Activated CD4-positive, alpha-beta T cell treated with anti-CD3 and anti-CD28 coated beads for 36 hours (primary cell): ENCODE results near the gene NSMF. TPM values are rescaled to one million over a fixed set of nuclear protein-coding genes. Genes with fewer than 3 reads are reported as not detected.

Experiments used
- ATAC-seq: fragments of 200-7000 bp; cut with Tn5 transposase; one replicate; pipeline ENCODE4 v1.10.0; 2021; ENCODE audit warnings: mild to moderate bottlenecking, moderate library complexity
- CTCF ChIA-PET: fragments of 350-600 bp; sonication (Branson Sonifier 250); formaldehyde crosslinking; loops from one replicate; lab custom pipeline; 2021; ENCODE audit warnings: antibody characterized with exemption; lab: Charles Lee
- POLR2A ChIA-PET: fragments of 350-600 bp; sonication (Branson Sonifier 250); formaldehyde crosslinking; loops from one replicate; lab custom pipeline; 2021; ENCODE audit warnings: antibody characterized with exemption, inconsistent platforms; lab: Charles Lee
- DNase-seq: peaks from one replicate; pipeline ENCODE4 v3.0.0-alpha.2; 2020
- H3K27ac Mint-ChIP-seq: one replicate; pipeline ENCODE4 v1.8.0; 2021; ENCODE audit warnings: mixed read lengths
- H3K27me3 Mint-ChIP-seq: one replicate; pipeline ENCODE4 v1.8.0; 2021; ENCODE audit warnings: mixed read lengths
- H3K36me3 Mint-ChIP-seq: one replicate; pipeline ENCODE4 v1.8.0; 2021; ENCODE audit warnings: low read depth, mixed read lengths
- H3K4me1 Mint-ChIP-seq: one replicate; pipeline ENCODE4 v1.8.0; 2021; ENCODE audit warnings: mixed read lengths
- H3K4me3 Mint-ChIP-seq: one replicate; pipeline ENCODE4 v1.8.0; 2021; ENCODE audit warnings: mild to moderate bottlenecking, moderate library complexity, mixed read lengths
- H3K9me3 Mint-ChIP-seq: one replicate; pipeline ENCODE4 v1.8.0; 2021; ENCODE audit warnings: low read depth, mixed read lengths
- intact Hi-C, 2 experiments: fragments of 100-400 bp; cut with DNase I in 1 of 2; cut with micrococcal nuclease in 1 of 2; formaldehyde crosslinking; loops; one replicate each; pipeline versions ENCODE4 v1.14.2 to v1.15.1; 2022 to 2024; cut with DNase I, micrococcal nuclease
- total RNA-seq, 2 experiments: library from RNA; stranded (reverse); gene quantifications; one replicate each; pipeline ENCODE4 v1.2.3, GENCODE V29; 2021

NSMF gene
- total RNA-seq, 2 experiments from 2014 or later, result 63.6 to 65.0 TPM

GRCh38 chr9:137460363-137461315 lies 1.5 kb upstream of the NSMF start:
- Mint-ChIP-seq H3K4me3 (peak overlapping the region; percentile 77), H3K36me3 (peaks cover 7% of the 10 kb centered on the region), H3K27ac (no peak overlapping the region), H3K9me3 (no peaks in the 10 kb centered on the region), H3K4me1 (peaks cover 24% of the 10 kb centered on the region), H3K27me3 (no peaks in the 10 kb centered on the region)
- DNase-seq (no peak), ATAC-seq (no peak)
- CTCF ChIA-PET, result interaction anchor here (1.0 kb wide), 1 partner anchor 17 kb away, joined by 4 read pairs; no protein-coding TSS in a partner anchor
- POLR2A ChIA-PET, result no interaction called here
- intact Hi-C loops, result loop anchor here in 1 of 2 experiments (1.0 to 5.0 kb wide), 2 partner anchors 482 to 913 kb away; partner anchors contain the start of gene NOTCH1

- Mint-ChIP-seq H3K4me3 (peak overlapping the region; percentile 38), H3K27me3 (no peaks in the 10 kb centered on the region), H3K27ac (peak overlapping the region; percentile 78), H3K4me1 (peaks cover 27% of the 10 kb centered on the region), H3K9me3 (no peaks in the 10 kb centered on the region), H3K36me3 (peaks cover 12% of the 10 kb centered on the region)
- ChIA-PET POLR2A (no interaction called here), CTCF (interaction anchor here (0.6 to 1.0 kb wide), 4 partner anchors 10 to 37 kb away, joined by 3 to 7 read pairs (median 4); partner anchors contain the start of genes EXD3 and NOXA1)
- ATAC-seq, result no peak
- peak; percentile 32 for DNase-seq
- intact Hi-C loops, result loop anchor here in 1 of 2 experiments (1.0 to 10.0 kb wide), 13 partner anchors 33 to 1215 kb away; partner anchors contain the start of genes ARRDC1, DNLZ, EXD3 and MAN1B1
Observed at GRCh38 chr9:137459601-137460362, 648 bp upstream of the NSMF start.

GRCh38 chr9:137458194-137459151 lies 661 bp downstream of the NSMF start:
- Mint-ChIP-seq H3K27me3 (no peaks in the 10 kb centered on the region), H3K36me3 (peaks cover 20% of the 10 kb centered on the region), H3K27ac (no peak overlapping the region), H3K4me3 (peak overlapping the region; percentile 39), H3K9me3 (no peaks in the 10 kb centered on the region), H3K4me1 (peaks cover 37% of the 10 kb centered on the region)
- ChIA-PET CTCF (interaction anchor here (0.6 to 0.9 kb wide), 2 partner anchors 35 to 93 kb away, joined by 3 to 4 read pairs; partner anchors contain the start of genes EXD3, MRPL41 and NOXA1), POLR2A (no interaction called here)
- peak; percentile 42 for DNase-seq
- peak; percentile 5 for ATAC-seq
- intact Hi-C loops, result loop anchor here in 1 of 2 experiments (1.0 to 10.0 kb wide), 12 partner anchors 34 to 1214 kb away; partner anchors contain the start of genes ARRDC1, DNLZ, EXD3 and MAN1B1

GRCh38 chr9:137457406-137458193 lies 1.5 kb downstream of the NSMF start:
- Mint-ChIP-seq H3K4me1 (peaks cover 34% of the 10 kb centered on the region), H3K9me3 (no peaks in the 10 kb centered on the region), H3K27me3 (no peaks in the 10 kb centered on the region), H3K4me3 (peak overlapping the region; percentile 39), H3K36me3 (peaks cover 22% of the 10 kb centered on the region), H3K27ac (no peak overlapping the region)
- no peak for ATAC-seq
- no peak for DNase-seq
- POLR2A ChIA-PET, result no interaction called here
- CTCF ChIA-PET, result interaction anchor here (0.6 kb wide), 1 partner anchor 94 kb away, joined by 4 read pairs; the partner anchor contains the start of gene MRPL41
- intact Hi-C loops, result loop anchor here in 1 of 2 experiments (2.0 to 10.0 kb wide), 2 partner anchors 371 to 1213 kb away; partner anchors contain the start of genes MAN1B1 and QSOX2

GRCh38 chr9:137456864-137457405 lies 2.2 kb downstream of the NSMF start:
- ChIA-PET POLR2A (no interaction called here), CTCF (no interaction called here)
- intact Hi-C loops, result loop anchor here in 1 of 2 experiments (10.0 kb wide), 1 partner anchor 1212 kb away; the partner anchor contains the start of gene QSOX2
- Mint-ChIP-seq H3K4me3 (peak overlapping the region; percentile 17), H3K27ac (no peak overlapping the region), H3K9me3 (no peaks in the 10 kb centered on the region), H3K27me3 (no peaks in the 10 kb centered on the region), H3K36me3 (peaks cover 27% of the 10 kb centered on the region), H3K4me1 (peaks cover 39% of the 10 kb centered on the region)
- DNase-seq, result no peak
- ATAC-seq, result no peak

GRCh38 chr9:137456061-137456863 lies 2.9 kb downstream of the NSMF start:
- H3K27me3 Mint-ChIP-seq, result no peaks in the 10 kb centered on the region
- no peaks in the 10 kb centered on the region for H3K9me3 Mint-ChIP-seq
- H3K27ac Mint-ChIP-seq, result peak overlapping the region; percentile 37
- peaks cover 37% of the 10 kb centered on the region for H3K4me1 Mint-ChIP-seq
- POLR2A ChIA-PET, result no interaction called here
- H3K36me3 Mint-ChIP-seq, result peaks cover 28% of the 10 kb centered on the region
- no peak for DNase-seq
- CTCF ChIA-PET, result no interaction called here
- intact Hi-C loops, result loop anchor here in 1 of 2 experiments (10.0 kb wide), 1 partner anchor 1211 kb away; the partner anchor contains the start of gene QSOX2
- no peak overlapping the region for H3K4me3 Mint-ChIP-seq
- no peak for ATAC-seq

GRCh38 chr9:137455359-137455991 lies 3.7 kb downstream of the NSMF start:
- POLR2A ChIA-PET, result no interaction called here
- Mint-ChIP-seq H3K27ac (peak overlapping the region; percentile 37), H3K27me3 (no peaks in the 10 kb centered on the region), H3K36me3 (peaks cover 28% of the 10 kb centered on the region), H3K9me3 (no peaks in the 10 kb centered on the region), H3K4me3 (no peak overlapping the region), H3K4me1 (peaks cover 37% of the 10 kb centered on the region)
- CTCF ChIA-PET, result no interaction called here
- intact Hi-C loops, result loop anchor here in 1 of 2 experiments (10.0 kb wide), 1 partner anchor 1211 kb away; the partner anchor contains the start of gene QSOX2
- DNase-seq, result no peak
- ATAC-seq, result no peak

- H3K36me3 Mint-ChIP-seq, result peaks cover 29% of the 10 kb centered on the region
- POLR2A ChIA-PET, result no interaction called here
- intact Hi-C loops, result loop anchor here in 1 of 2 experiments (1.0 to 10.0 kb wide), 7 partner anchors 31 to 1210 kb away; partner anchors contain the start of genes ARRDC1, EXD3, MRPL41 and NOXA1
- H3K4me3 Mint-ChIP-seq, result peak overlapping the region; percentile 45
- peak; percentile 23 for DNase-seq
- peaks cover 38% of the 10 kb centered on the region for H3K4me1 Mint-ChIP-seq
- CTCF ChIA-PET, result no interaction called here
- no peaks in the 10 kb centered on the region for H3K27me3 Mint-ChIP-seq
- H3K27ac Mint-ChIP-seq, result no peak overlapping the region
- ATAC-seq, result no peak
- no peaks in the 10 kb centered on the region for H3K9me3 Mint-ChIP-seq
Observed at GRCh38 chr9:137454597-137455358, 4.4 kb downstream of the NSMF start.
